Measurements from ENCODE around the gene TSPAN9. TPM values are rescaled to one million over a fixed set of nuclear protein-coding genes. Genes with fewer than 3 reads are reported as not detected.
A peak's percentile ranks its signal among the peaks of the same experiment; 100 is the strongest.

The TSPAN9 gene
- total RNA-seq, 1 donor from 2014 or later: 15.9 TPM

- no peak for ATAC-seq
These were observed 243.8 kb downstream of the TSPAN9 start for GRCh38 chr12:3320881-3321509.

- no peak for ATAC-seq
These were observed 244.7 kb downstream of the TSPAN9 start for GRCh38 chr12:3321881-3322280.

- ATAC-seq: no peak
These were observed 246.0 kb downstream of the TSPAN9 start for GRCh38 chr12:3323002-3323685.

GRCh38 chr12:3325736-3326135 is 248.6 kb downstream of the TSPAN9 start:
- ATAC-seq: no peak

GRCh38 chr12:3326156-3326849 is 249.1 kb downstream of the TSPAN9 start:
- ATAC-seq: no peak

- ATAC-seq: no peak
These were observed 249.9 kb downstream of the TSPAN9 start for GRCh38 chr12:3326850-3327780.

GRCh38 chr12:3328081-3328480 is 250.9 kb downstream of the TSPAN9 start:
- ATAC-seq: no peak

- ATAC-seq: no peak
These were observed 251.4 kb downstream of the TSPAN9 start for GRCh38 chr12:3328571-3328970.

- no peak for ATAC-seq
These were observed 252.2 kb downstream of the TSPAN9 start for GRCh38 chr12:3329361-3329760.

- no peak for ATAC-seq
These were observed 253.9 kb downstream of the TSPAN9 start for GRCh38 chr12:3330976-3331510.

- peak; percentile 40 for ATAC-seq
These were observed 255.0 kb downstream of the TSPAN9 start for GRCh38 chr12:3332188-3332587.

GRCh38 chr12:3333583-3333982 is 256.4 kb downstream of the TSPAN9 start:
- no peak for ATAC-seq

GRCh38 chr12:3333991-3334391 is 256.8 kb downstream of the TSPAN9 start:
- ATAC-seq: no peak

GRCh38 chr12:3335078-3335487 is 257.9 kb downstream of the TSPAN9 start:
- ATAC-seq: no peak

Other genes with a start within 250 kb of the TSPAN9 start
- gene NRIP2, start 242.3 kb upstream of the TSPAN9 start, total RNA-seq: 0.08 TPM
- not detected for gene TEX52, start 220.3 kb upstream of the TSPAN9 start, total RNA-seq
- 31.2 TPM for gene FOXM1, start 200.2 kb upstream of the TSPAN9 start, total RNA-seq
- 21.9 TPM for gene RHNO1, start 200.2 kb upstream of the TSPAN9 start, total RNA-seq
- gene TULP3, start 186.5 kb upstream of the TSPAN9 start, total RNA-seq: 15.8 TPM
- 11.0 TPM for gene TEAD4, start 118.0 kb upstream of the TSPAN9 start, total RNA-seq

Data from esophagus mucosa (tissue), 1 donor.